Measurements from ENCODE around the gene HNRNPH2.

The HNRNPH2 gene, protein sequence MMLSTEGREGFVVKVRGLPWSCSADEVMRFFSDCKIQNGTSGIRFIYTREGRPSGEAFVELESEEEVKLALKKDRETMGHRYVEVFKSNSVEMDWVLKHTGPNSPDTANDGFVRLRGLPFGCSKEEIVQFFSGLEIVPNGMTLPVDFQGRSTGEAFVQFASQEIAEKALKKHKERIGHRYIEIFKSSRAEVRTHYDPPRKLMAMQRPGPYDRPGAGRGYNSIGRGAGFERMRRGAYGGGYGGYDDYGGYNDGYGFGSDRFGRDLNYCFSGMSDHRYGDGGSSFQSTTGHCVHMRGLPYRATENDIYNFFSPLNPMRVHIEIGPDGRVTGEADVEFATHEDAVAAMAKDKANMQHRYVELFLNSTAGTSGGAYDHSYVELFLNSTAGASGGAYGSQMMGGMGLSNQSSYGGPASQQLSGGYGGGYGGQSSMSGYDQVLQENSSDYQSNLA

DNA sequence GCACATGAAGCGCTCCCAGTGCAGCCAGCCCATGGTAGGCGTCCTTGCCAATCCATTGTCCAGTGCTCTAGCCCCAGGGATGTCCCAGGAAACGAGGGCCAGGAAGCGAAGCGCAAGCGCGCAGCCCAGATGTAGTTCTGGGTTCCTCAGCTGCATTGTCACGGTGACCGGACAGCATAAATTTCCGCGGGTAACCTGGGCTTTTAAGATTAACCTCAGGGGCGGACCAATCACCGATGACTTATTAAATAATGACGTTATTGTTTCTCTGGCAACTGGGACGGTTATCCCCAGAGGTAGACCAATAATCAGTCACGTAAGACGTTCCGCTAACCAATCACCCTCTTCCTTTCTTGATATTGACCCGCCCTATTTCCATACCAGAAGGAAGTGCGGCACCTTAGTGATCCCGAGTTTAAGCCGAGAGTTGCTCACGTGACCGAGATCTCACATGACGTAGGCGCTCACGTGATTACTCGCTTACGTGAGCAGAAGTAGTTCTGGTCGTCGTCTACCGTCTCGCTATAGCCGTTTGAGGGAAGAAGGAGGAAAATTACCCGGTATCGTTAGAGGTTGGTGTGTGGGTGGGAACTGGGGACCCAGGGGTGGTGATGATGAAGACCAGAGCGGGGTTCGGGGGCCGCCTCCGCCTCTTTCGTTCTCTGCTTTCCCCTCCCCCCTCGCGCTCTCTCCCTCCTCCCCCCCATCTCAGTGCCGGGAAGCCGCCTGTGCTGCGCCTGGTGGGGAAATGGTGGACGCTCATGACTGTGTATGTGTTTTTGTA lies at the start of gene HNRNPH2, which contains the start of gene GLA:
TSS of gene HNRNPH2 (plus strand) at position 475 of the 784 bp plus-strand sequence. CDS start 3,767 bp downstream, outside the sequence.
TSS of gene GLA (minus strand) at position 178 of the 784 bp plus-strand sequence. CDS start at position 156, 22 bp downstream.
- peak; percentile 99 for DNase-seq

DNA sequence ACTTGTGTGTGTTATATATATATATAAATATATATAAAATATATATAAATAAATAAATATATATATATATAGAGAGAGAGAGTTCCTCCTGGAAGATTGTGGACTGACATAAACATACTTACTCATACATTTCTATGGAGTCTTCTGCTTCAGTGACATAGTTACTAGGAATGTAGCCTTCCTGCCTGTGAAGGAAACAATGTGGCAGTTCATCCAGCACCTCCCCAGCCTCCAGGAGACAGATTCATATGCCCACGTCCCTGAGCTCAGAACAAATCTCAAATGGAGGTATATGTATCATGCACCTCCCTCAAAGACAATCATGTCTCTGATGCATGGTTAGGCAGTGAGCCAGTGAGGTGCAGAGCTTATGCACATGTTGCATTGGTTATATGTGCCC lies 48.1 kb upstream of the HNRNPH2 start:
- DNase-seq: no peak

DNA sequence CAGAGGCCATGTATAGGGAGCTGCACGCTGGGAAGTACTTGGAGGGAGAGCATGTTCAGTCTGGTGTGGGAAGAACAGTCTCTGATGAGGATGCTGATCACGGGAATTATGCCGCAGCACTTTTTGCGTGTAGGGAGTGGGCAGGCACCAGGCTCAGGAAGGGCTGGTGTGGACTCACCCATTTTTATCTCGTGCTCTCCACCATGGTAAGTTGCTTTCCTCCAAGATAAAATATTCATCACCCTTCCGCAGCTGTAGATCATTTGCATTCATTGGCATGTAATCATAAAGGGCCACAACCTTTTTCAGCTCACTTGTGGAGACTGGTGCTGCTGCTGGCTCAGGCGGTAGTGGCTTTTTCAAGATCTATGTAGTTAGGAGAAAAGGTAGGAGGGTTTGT lies 47.6 kb upstream of the HNRNPH2 start:
- no peak for DNase-seq

DNA sequence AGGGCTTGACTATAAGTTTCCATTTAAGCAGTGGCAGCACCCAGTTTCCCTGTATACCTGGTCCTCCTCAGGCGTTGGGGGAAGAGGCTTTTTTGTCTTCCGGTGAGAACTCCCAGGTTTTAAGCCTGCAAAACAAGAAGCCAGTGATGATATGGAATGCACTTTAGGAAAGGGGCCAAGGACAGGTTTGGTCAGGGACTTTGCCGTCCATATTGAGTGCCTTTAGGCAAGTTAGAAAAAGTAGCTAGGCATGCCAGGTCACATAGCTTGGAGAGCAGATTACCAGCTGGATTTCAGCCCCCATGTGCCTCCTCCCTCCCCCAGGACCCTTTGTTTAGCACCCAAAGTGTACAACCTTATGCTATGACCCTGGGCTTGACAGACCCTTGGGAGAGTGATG lies 45.9 kb upstream of the HNRNPH2 start:
- no peak for DNase-seq

DNA sequence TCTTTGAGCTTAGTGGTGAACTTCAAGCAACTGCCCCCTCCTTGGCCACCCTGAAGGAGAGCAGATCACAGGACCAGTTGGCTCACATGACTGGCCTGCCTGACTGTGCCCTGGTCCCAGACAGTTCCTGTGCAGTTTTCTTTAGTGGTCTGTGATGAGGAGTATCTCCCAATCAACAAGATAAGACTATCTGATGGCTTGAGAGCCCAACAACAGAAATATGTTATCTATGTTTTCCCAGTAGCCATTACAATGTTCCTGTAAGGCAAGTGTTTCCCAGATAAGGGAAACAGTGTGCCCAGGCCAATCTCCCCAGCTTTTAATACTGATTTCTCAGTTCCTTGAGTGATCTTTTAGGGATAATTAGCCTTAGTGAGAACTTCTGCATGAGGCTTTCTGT lies 45.3 kb upstream of the HNRNPH2 start:
- DNase-seq: no peak

DNA sequence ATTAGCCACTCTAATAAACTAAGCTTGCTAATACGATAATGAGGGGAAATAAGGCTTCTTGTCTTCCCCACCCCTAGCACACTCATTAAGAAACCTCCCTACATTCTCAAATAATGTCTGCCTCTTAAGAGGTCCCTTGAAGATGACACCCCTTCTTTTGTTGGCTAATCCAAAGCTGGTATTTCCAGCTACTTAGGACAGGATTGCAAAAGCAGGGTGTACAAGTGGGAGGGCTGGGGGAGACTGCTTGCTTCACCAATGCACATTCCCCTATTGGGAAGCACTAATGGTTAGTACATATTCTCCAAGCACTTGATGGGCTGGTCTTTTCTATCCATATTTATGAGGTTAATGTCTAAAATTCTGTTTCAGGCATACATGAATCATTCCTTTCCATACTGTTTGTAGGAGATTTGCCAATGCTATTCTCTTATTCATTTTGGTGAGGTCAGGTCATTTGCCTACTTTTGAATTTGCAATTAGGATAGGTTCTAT lies 42.7 kb upstream of the HNRNPH2 start:
- DNase-seq: no peak

DNA sequence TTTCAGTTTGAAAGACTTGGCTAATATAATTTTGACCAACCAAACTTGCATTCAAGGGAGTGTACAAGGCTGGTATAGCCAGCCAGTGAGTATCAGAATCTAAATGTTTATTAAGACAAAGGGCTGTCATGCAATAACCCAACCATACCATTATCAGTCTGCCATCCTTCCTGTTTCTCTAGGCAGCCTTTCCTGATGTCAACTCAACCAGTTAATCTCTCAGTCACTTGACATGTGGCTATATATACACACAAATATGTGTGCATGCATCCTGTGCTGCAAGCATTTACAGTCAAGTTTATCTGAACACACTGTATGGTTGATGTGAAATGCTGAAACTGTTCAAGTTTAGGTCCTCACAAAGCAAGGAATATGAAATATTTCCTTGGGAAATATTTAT lies 39.2 kb upstream of the HNRNPH2 start:
- no peak for DNase-seq

DNA sequence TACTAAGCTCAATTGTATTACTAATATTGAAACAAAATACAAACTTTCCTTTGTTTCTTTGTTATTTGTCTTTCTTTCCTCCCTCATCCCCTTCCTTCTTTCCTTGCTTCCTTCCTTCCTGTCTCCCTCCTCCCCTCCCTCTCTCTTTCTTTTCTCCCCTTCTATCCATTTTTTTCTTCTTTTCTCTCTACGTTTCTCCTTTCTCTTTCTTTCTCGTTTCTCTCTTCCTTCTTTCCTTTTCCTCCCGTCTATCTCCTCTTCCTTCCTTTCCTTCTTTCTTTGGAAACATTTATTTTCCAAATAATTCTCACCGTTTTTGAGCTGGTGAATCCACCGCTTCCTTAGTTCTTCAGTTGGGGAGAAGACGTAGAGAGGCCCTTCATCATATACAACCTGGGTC lies 38.3 kb upstream of the HNRNPH2 start:
- no peak for DNase-seq

DNA sequence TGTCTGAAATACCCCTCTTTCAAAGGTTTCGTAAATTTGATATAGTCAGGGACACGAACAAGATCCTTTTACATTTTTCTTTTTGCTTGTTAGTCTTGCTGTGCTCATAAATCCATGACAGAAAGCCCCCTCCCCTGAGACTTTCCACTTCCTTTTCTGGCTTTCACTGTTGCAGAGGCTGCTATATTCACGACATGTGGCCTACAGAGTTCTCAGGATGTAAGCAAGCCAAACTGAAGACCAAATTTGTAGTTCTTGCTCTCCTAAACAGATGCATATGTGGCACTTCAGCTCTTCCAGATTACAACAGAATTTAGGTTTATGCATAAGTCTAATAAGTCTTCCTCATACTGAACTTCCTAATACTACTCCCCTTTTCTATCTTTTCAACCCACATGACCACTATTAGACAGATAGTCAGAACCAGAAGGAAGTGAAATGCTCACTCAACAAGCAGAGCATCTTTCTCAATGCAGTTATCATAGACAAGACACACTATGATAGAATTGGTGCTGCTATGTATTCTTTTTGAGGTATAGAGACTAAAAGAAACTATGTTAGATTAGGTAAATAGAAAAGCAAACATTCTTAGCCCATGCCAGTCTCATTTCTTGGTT lies 37.0 kb upstream of the HNRNPH2 start:
- DNase-seq: no peak

DNA sequence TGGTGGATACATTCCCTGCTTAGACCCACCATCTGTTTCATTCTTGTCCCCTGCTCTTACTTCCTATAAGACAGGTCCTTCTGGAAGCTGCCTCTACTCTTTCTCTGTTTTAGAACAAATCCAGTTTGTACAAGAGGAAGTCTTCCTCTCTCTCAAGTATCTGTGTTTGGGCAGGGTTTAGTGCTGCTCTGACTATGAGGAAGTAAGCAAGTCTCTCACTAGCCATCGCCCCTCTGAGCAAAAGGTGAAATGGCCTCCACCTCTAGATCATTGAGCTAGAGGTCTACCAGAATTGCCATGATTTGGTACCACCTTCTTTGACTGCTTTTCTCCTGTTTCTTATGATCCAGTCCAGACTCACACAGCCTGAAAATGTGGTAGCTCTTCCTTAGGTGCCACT lies 30.5 kb upstream of the HNRNPH2 start:
- DNase-seq: no peak

DNA sequence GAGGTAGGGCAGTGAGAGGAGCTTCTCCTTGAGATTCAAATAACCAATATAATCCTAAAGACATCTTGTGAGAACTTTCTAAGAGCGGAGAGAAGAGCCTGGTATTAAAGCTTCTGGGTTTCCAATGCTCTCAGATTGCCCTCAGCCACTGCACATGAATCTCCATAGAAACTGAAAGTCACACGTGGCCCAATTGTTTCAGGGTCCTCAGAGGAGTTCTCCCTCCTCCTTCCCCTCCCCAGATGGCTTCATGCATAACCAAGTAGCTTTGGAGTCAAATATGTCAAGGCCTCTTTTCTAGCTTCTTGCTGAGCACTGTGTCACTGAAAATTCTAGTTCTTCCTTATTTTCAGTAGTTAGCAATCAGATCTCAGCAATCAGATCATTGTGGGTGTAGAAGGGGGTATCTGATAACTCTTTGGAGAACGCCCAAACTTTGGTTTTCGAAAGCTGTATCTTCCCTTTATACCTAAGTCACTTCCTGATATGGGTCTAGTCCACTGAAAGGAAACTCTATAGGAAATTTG lies 24.3 kb upstream of the HNRNPH2 start:
- DNase-seq: no peak

DNA sequence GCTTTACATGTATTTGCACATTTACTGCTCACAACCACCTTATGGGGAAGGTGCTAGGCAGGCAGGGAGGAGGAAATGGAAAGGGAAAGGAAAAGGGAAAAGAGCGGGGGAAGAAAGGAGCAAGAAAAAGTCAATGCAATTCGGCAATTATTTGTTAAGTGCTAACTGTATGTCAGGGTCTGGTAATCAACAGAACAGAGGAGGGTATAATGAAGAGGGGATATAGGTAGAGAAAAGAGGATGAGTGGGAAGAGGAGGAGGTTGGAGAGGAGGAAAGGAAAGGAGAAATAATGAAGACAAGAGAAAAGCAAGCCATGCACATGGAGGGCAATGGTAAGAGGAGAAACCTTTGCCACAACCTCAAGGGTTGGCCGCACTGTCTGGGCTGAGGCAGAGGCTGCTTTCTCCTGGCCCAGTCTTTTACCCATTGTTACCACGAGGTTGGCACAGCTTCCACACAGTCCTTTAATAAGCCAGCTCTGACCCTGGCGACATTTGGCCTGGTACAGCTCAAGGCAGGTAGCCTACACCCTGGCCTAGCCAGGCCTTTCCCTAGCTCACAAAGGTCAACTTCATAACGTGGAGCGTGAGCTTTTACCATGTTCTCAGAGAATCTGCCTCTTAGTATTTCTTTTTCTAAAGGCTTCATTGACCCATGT lies 22.9 kb upstream of the HNRNPH2 start:
- no peak for DNase-seq

DNA sequence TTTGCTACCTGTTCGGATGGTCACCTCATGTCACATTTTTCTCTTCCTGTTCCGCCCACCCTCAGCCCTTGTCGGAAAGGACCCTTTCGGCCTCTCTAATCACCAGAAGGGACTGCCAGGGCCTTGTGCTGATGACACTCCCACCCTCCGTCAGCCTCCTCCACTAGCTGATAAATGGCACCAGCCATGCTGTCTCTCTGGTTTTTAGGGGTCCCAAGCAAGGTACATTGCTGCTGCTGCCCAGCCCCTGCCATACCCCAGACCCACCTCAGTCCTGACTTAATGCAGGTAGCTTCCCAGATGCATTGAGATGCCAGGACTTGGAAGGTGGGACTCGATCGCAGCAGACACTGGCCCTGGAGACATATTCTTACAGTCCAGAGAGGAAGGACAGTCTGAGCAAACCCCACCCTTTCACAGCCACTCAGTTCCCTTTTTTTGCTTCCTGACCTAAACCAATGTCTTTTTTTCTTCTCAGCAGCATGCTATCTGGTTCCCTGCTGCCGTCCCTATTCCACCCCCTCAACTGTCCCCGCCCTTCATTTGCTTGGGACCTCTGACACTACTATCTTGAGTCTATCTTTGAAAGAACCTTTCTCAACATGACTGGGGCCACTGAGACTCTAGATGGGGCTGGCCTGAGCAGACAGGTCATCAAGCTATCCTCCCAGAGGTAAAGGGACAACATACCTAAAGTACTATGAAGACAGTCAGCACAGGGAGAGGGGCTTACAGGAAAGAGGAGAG lies 22.1 kb upstream of the HNRNPH2 start, which contains the start of gene BTK:
TSS of gene BTK (minus strand) at position 397 of the 747 bp plus-strand sequence. CDS start 10,907 bp downstream, outside the sequence.
- DNase-seq: no peak

DNA sequence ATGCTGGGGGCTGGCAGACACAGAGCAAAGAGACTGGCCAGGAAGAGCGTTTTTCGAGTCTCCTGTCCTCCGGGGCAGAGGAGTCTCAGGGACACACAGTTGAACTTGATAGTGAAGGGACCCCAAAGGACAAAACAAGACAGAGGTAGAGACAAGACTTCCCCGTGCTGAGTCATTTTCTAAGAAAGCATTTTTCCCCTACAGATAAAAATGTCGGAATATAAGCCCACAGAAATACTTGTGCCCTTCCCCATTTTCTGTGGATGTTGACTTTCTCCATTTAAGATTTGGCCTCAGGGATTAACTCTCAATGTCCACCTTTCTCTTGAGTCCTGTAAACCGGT lies 21.5 kb upstream of the HNRNPH2 start:
- DNase-seq: no peak

DNA sequence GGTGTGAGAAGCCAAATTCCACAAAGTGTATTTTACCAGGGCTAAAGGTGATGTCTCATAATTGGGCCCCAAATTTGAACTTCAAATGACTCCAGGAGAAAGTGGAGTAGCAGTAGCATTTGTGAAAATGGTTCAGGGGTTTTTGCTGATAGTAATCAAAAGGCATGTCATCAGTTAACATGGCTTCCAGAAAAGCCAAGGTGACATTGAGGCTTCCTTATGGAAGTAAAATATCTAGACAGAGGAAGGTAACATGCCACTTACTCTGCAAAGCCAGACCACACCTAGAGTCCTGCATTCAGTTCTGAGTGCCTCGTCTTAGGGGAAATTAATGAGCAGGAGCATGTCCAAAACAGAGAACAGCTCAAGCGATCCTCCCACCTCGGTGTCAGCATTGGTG lies 19.4 kb upstream of the HNRNPH2 start:
- no peak for DNase-seq

DNA sequence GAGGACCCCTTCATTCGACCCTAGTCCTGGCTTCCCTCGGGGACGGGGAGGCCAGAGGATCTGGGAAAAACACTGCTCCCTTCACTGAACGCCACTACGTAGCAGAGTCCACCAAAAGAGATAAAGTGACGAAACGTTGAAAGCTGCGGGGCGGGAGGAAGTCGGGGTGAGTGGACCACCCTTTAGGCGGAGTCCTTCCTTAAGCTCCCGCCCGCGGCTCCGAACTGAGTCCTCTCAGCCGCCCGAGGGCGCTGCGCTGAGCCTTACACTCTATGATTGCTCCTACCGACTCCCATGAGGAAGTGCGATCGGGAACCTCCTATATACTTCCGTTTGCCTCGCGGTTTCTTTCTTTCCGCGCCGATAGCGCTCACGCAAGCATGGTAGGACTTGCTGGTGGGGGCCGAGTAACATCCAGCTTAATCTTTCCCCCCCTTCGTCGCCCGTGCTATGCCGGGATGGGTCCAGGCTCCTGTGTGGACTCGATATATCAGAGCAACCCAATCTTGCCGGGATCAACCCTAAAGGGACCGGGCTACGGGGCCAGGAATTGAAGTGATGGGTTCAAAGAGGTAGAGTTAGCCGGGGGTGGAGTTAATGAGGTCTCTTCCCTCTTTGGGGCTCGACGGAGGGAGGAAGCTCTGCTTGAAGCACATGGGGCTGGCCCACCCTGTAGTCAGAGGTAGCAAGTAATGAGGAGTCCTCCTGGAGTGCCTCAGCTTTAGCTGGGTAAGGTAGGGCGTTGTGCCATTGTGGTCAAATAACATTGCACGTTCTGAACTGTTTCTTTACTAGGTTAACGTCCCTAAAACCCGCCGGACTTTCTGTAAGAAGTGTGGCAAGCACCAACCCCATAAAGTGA lies 17.1 kb upstream of the HNRNPH2 start, which contains the start of gene RPL36A:
TSS of gene RPL36A (plus strand) at position 348 of the 862 bp plus-strand sequence. CDS start at position 381, 33 bp downstream.
- peak; percentile 98 for DNase-seq

DNA sequence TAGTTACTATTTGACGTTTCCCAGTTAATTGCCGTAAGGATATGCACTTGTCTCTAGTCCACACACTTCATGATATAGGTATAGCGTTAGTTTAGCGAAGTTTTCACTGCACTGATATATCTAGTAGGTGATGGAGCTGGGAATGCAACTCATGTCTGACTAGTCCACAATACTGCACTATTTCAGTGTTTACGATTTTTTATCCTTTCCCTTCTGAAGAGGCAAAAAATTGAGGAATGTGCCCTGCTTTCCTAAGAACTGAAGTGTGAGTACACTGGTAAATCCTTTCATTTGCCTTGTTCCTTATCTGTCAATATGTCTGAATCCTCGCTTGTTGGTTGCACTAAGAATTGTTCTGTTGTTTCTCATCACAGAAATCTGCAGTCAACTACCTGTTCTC lies 16.2 kb upstream of the HNRNPH2 start:
- DNase-seq: no peak

DNA sequence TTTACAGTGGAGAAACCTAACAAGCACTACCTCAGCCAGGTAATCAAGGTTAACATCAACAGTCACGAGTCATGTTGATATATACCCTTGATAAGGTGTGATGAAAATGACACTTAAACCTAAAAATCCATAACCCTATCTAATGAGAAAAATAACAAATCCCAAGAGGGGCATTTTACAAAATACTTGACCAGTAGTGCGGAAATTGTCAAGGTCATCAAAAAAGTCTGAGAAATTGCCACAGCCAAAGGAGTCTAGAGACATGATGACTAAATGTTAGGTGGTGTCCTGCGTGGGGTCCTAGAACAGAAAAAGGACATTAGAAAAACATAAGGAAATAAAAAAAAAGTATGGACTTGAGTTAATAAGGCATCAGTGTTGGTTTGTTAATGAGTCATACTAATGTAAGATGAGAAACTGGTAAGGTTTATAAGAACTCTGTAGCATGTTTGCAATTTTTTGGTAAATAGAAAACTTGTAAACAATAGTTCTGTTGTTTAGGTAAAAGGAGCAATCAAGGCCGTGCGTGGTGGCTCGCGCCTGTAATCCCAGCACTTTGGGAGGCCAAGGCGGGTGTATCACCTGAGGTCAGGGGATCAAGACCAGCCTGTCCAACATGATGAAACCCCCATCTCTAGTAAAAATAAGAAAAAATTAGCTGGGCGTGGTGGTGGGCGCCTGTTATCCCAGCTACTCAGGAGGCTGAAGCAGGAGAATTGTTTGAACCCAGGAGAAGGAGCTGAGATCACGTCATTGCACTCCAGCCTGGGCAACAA lies 14.3 kb upstream of the HNRNPH2 start:
- DNase-seq: no peak

DNA sequence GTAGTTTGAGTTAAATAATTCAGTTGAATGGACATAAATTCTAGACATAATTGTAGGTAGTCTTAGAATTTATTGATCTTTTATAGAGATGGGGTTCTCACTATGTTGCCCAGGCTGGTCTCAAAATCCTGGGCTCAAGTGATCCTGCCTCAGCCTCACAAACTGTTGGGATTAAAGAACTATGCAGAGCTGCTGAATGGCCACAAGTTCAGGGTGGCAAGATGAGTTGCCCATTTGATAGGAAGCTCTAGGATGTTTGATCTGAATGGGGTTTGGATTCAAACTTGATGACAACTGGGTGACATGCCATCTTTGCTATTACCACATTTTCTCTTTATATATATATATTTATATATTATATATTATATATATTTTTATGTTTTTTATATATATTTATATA lies 13.7 kb upstream of the HNRNPH2 start:
- peak; percentile 19 for DNase-seq

DNA sequence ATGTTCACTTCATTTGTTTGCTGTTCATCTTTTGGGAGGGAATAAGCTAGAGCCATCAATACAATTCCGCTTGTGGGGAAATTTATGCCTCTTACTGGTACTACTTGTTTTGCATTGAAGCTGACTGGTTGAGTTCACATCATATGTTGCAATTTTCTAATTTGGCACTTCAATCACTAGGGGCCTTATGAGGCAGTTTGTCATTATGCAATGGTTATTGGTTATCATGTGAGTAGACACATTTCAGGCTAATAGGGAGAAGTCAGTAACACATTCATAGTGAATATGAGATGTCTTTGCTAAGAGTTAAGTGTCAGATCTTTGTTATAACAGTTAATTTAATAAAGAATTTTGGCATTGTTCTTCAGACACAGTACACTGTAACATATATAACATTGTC lies 12.2 kb upstream of the HNRNPH2 start:
- DNase-seq: no peak
